D721Med (cell line): ENCODE results near the gene PLEKHB2.
"Not testable (repeated sequence)": the region's sequence is repeated elsewhere in the genome, so short reads cannot be mapped to it uniquely, and the experiment has no call there.

Source experiments
- DNase-seq: peaks from one replicate; pipeline ENCODE4 v3.0.0; 2011; ENCODE audit warnings: low spot score; ENCODE audit not compliant: insufficient read length
- FAIRE-seq: peaks from 2 replicates; lab custom pipeline; 2011; peaks lifted over from hg19 to GRCh38; lab: Jason Lieb, UNC
- TF ChIP-seq, protein P1 (sequence below): IDR thresholded peaks from 2 replicates; pipeline ENCODE4 v1.5.1; 2012; ENCODE audit warnings: mild to moderate bottlenecking, control low read depth; ENCODE audit not compliant: insufficient read depth; ENCODE audit errors: missing control alignments

The PLEKHB2 gene

DNA sequence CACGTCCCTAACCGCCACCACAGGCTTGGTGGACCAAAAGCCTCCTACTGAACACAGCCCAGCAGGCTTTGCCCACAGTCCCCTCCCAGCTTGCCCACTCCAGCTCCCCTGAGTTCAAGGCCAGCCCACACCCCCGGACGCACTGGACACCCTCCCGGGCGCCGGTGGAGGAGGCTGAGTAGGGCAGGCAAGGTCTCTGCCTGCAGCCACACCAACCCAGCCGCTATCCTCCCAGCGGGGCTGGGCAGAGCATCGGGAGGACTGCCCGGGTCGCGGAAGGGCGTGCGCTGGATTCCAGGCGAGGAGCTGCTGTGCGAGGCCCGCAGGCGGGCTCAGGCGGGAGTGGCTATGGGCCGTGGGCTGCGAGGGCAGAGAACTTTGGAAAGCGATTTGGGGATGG is 49.5 kb downstream of the PLEKHB2 start:
- DNase-seq (no peak), FAIRE-seq (no peak)
- TF ChIP-seq, protein P1, sequence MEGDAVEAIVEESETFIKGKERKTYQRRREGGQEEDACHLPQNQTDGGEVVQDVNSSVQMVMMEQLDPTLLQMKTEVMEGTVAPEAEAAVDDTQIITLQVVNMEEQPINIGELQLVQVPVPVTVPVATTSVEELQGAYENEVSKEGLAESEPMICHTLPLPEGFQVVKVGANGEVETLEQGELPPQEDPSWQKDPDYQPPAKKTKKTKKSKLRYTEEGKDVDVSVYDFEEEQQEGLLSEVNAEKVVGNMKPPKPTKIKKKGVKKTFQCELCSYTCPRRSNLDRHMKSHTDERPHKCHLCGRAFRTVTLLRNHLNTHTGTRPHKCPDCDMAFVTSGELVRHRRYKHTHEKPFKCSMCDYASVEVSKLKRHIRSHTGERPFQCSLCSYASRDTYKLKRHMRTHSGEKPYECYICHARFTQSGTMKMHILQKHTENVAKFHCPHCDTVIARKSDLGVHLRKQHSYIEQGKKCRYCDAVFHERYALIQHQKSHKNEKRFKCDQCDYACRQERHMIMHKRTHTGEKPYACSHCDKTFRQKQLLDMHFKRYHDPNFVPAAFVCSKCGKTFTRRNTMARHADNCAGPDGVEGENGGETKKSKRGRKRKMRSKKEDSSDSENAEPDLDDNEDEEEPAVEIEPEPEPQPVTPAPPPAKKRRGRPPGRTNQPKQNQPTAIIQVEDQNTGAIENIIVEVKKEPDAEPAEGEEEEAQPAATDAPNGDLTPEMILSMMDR: no peak

GRCh38 chr2:131155208-131155855 is 50.2 kb downstream of the PLEKHB2 start:
- FAIRE-seq (no peak), DNase-seq (no peak)
- TF ChIP-seq, protein P1: no peak

DNA sequence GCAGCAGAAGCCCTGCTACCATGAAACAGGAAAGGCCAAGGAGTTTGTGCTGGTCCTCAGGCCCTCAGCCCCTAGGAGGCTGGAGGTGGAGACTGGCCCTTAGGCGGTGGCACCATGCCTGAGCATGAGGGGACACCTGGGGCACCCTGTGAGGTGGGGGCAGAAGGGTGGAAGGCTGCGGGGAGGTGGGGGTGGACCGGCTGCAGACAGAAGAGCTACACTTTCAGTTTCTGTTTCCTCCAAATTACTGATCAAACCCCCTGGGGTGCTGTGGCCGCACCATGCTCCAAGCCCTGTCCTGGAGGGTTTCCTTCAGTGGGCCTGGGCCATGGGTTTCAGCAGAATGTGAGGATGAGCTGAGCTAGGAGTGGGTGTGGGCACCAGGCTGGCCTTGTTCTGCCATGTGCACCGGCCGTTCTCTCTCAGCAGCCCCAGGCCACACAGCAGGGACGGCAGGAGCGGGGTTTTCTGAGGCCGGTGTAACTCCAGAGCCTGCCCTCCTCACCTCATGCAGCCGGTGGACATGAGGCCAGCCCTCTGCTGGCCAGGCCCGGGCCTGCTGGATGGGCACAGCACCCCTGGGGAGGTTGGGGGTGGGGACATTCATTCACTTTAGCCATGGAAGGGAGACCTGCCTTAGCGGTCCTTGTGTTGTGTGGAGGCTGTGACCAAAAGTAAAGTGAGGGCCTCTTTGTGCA is 51.5 kb downstream of the PLEKHB2 start:
- DNase-seq: no peak
- TF ChIP-seq, protein P1: no peak

DNA sequence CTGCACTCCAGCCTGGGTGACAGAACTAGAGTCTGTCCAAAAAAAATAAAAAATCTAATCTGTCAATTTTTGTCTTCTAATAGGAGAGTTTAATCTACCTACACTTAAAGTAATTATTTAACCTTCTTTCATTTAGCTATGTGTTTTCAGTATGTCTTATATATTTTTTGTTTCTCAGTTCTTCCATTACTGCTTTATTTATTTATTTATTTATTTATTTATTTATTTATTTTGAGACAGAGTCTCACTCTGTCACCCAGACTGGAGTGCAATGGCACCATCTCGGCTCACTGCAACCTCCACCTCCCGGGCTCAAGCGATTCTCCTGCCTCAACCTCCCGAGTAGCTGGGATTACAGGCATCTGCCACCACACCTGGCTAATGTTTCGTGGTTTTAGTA is 60.4 kb downstream of the PLEKHB2 start:
- DNase-seq, FAIRE-seq: not testable (repeated sequence)

More for the DNA sequence above, 51.5 kb downstream of the PLEKHB2 start:
- no peak for FAIRE-seq

DNA sequence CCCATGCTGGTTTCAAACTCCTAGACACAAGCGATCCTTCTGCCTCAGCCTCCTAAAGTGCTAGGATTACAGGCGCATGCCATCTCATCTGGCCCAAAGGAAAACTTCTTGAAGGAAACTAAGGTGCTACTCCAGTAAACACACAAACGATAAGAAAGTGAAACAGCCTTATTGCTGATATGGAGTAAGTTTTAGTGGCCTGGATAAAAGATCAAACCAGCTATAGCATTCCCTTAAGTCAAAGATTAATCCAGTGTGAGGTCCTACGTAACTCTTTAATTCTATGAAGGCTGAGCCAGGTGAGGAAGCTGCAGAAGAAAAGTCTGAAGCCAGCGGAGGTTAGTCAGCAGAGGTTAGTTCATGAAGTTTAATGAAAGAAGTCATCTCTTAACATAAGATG is 63.4 kb downstream of the PLEKHB2 start:
- no peak for FAIRE-seq
- DNase-seq: no peak
- TF ChIP-seq, protein P1: no peak

DNA sequence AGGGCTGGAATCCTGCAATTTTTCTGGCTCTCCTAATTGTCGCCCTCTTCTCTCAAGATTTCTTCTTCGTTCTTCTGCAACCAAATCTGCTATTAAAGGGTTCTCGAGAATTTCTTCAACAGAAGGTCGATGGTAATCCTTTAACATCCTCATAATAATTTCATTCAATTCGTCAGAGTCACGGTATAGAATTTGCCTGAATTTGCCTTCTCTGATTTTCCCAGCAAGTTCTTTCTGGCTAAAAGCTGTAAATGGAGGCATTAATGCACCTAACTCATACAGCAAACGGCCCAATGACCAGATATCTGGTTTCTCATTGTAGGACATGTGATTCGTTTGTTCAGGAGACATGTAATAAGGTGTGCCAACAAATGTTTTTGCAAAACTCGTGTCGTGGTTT is 72.9 kb downstream of the PLEKHB2 start:
- DNase-seq, FAIRE-seq: not testable (repeated sequence)

GRCh38 chr2:131178721-131179418 is 73.7 kb downstream of the PLEKHB2 start:
- FAIRE-seq, DNase-seq: not testable (repeated sequence)

DNA sequence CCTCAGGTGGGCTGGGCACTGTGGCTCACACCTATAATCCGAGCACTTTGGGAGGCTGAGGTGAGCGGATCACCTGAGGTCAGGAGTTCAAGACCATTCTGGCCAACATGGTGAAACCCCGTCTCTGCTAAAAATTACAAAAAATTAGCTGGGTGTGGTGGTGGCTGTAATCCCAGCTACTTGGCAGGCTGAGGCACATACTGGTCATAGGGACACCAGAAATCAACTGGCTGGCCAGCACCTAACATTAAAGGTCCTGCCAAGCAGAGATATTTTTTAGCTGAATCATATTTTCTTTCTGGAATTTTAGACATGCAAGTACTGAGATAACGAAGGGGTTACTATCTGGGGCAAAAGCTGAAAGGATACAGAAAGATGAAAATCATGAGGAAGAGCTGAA is 76.3 kb downstream of the PLEKHB2 start:
- not testable (repeated sequence) for DNase-seq, FAIRE-seq

DNA sequence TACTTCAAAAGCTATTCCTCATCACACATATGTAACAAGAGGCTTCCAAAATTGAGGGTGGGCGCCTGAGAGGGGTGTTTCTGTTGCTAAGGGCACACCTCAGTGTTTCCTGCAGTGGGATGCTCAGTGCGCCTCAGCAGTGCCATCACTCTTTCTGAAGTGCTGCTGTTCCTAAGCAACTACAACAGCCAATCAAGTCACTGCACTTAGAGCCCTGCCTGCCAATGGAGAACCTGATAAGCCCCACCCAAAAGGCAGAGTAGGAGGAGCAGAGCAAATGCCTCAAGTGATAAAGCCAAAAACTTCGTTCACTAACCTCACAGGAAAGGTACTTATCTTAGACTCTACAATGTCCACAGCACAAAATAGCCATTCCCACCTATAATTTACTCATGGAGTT is 88.3 kb downstream of the PLEKHB2 start:
- not testable (repeated sequence) for FAIRE-seq

GRCh38 chr2:131196186-131196585 is 91.0 kb downstream of the PLEKHB2 start:
- not testable (repeated sequence) for FAIRE-seq

More for the DNA sequence above, 88.3 kb downstream of the PLEKHB2 start:
- DNase-seq: not testable (repeated sequence)

More at GRCh38 chr2:131196186-131196585, 91.0 kb downstream of the PLEKHB2 start:
- not testable (repeated sequence) for DNase-seq
